ENCODE data around the gene NUDT5.

- TF ChIP-seq EP300 (IDR thresholded peaks at IDR 0.05) (no peak), CTCF (IDR thresholded peaks at IDR 0.05) (no peak), POLR2A (IDR thresholded peaks at IDR 0.05) (no peak)
Observed at GRCh38 chr10:12162927-12163326, 32.8 kb downstream of the NUDT5 start.
